Measurements from ENCODE around the gene FAM53B.

- no peak for TF ChIP-seq POLR2A (IDR thresholded peaks at IDR 0.05)
- no peak for TF ChIP-seq CTCF (IDR thresholded peaks at IDR 0.05)
- no peak for TF ChIP-seq POLR2AphosphoS5 (IDR thresholded peaks at IDR 0.05)
Observed at GRCh38 chr10:124676416-124677062, 67.6 kb downstream of the FAM53B start.
